ENCODE data around the gene SNRNP70. TPM values are rescaled to one million over a fixed set of nuclear protein-coding genes. Genes with fewer than 3 reads are reported as not detected.

Gene SNRNP70
- total and polyA plus RNA-seq, 4 donors: 125 to 463 (median 293) TPM

GRCh38 chr19:49107625-49108459, 22.6 kb downstream of the SNRNP70 start:
- H3K36me3 ChIP-seq (ENCODE audit: control insufficient read depth, insufficient read depth, low read length): peaks cover 71% of the 10 kb centered on the region
- H3K4me3 ChIP-seq (ENCODE audit: low read depth, low read length): no peak overlapping the region
- 95% methylated on average over 89 of the region's 93 CpGs for WGBS (ENCODE audit: insufficient coverage)
- peaks cover 2% of the 10 kb centered on the region for H3K4me1 ChIP-seq (ENCODE audit: control insufficient read depth, insufficient read depth, low read length)
- DNase-seq (ENCODE audit: low read depth in 4 of 6, low spot score in 6 of 6): no peak
- no peaks in the 10 kb centered on the region for H3K9me3 ChIP-seq (ENCODE audit: control insufficient read depth, insufficient read depth, low read length)
- no peak overlapping the region for H3K27ac ChIP-seq (ENCODE audit: low read depth, low read length)
- no peaks in the 10 kb centered on the region for H3K27me3 ChIP-seq (ENCODE audit: control insufficient read depth, insufficient read depth, low read length)

- Histone ChIP-seq H3K9me3 (ENCODE audit: control insufficient read depth, insufficient read depth, low read length) (no peaks in the 10 kb centered on the region), H3K27ac (ENCODE audit: low read depth, low read length) (no peak overlapping the region), H3K27me3 (ENCODE audit: control insufficient read depth, insufficient read depth, low read length) (no peaks in the 10 kb centered on the region), H3K4me1 (ENCODE audit: control insufficient read depth, insufficient read depth, low read length) (peaks cover 13% of the 10 kb centered on the region), H3K4me3 (ENCODE audit: low read depth, low read length) (no peak overlapping the region), H3K36me3 (ENCODE audit: control insufficient read depth, insufficient read depth, low read length) (peaks cover 58% of the 10 kb centered on the region)
- DNase-seq (ENCODE audit: low read depth in 4 of 6, low spot score in 6 of 6): no peak
- WGBS (ENCODE audit: insufficient coverage): 89% methylated on average over 4 of the region's 5 CpGs
Observed at GRCh38 chr19:49109051-49109450, 23.8 kb downstream of the SNRNP70 start.

- peaks cover 52% of the 10 kb centered on the region for H3K36me3 ChIP-seq (ENCODE audit: control insufficient read depth, insufficient read depth, low read length)
Observed at GRCh38 chr19:49109569-49110233, 24.4 kb downstream of the SNRNP70 start.

GRCh38 chr19:49110567-49110966, 25.3 kb downstream of the SNRNP70 start:
- no peaks in the 10 kb centered on the region for H3K27me3 ChIP-seq (ENCODE audit: control insufficient read depth, insufficient read depth, low read length)
- DNase-seq (ENCODE audit: low read depth in 4 of 6, low spot score in 6 of 6): no peak
- no peaks in the 10 kb centered on the region for H3K9me3 ChIP-seq (ENCODE audit: control insufficient read depth, insufficient read depth, low read length)
- H3K36me3 ChIP-seq (ENCODE audit: control insufficient read depth, insufficient read depth, low read length): peaks cover 43% of the 10 kb centered on the region
- no CpG with 5 or more reads among the region's 3 CpGs for WGBS (ENCODE audit: insufficient coverage)
- H3K4me1 ChIP-seq (ENCODE audit: control insufficient read depth, insufficient read depth, low read length): peaks cover 21% of the 10 kb centered on the region
- H3K4me3 ChIP-seq (ENCODE audit: low read depth, low read length): no peak overlapping the region
- H3K27ac ChIP-seq (ENCODE audit: low read depth, low read length): no peak overlapping the region

More at GRCh38 chr19:49109569-49110233, 24.4 kb downstream of the SNRNP70 start:
- WGBS (ENCODE audit: insufficient coverage): 87% methylated on average over 4 of the region's 8 CpGs
- no peak overlapping the region for H3K4me3 ChIP-seq (ENCODE audit: low read depth, low read length)
- no peaks in the 10 kb centered on the region for H3K9me3 ChIP-seq (ENCODE audit: control insufficient read depth, insufficient read depth, low read length)
- no peak overlapping the region for H3K27ac ChIP-seq (ENCODE audit: low read depth, low read length)
- no peak for DNase-seq (ENCODE audit: low read depth in 4 of 6, low spot score in 6 of 6)
- H3K4me1 ChIP-seq (ENCODE audit: control insufficient read depth, insufficient read depth, low read length): peaks cover 13% of the 10 kb centered on the region
- no peaks in the 10 kb centered on the region for H3K27me3 ChIP-seq (ENCODE audit: control insufficient read depth, insufficient read depth, low read length)

- DNase-seq (ENCODE audit: low read depth in 4 of 6, low spot score in 6 of 6): no peak
- 87% methylated on average over 3 of the region's 11 CpGs for WGBS (ENCODE audit: insufficient coverage)
- Histone ChIP-seq H3K4me1 (ENCODE audit: control insufficient read depth, insufficient read depth, low read length) (peaks cover 22% of the 10 kb centered on the region), H3K9me3 (ENCODE audit: control insufficient read depth, insufficient read depth, low read length) (no peaks in the 10 kb centered on the region), H3K4me3 (ENCODE audit: low read depth, low read length) (no peak overlapping the region), H3K27ac (ENCODE audit: low read depth, low read length) (no peak overlapping the region), H3K36me3 (ENCODE audit: control insufficient read depth, insufficient read depth, low read length) (peaks cover 45% of the 10 kb centered on the region), H3K27me3 (ENCODE audit: control insufficient read depth, insufficient read depth, low read length) (no peaks in the 10 kb centered on the region)
Observed at GRCh38 chr19:49111218-49111998, 26.2 kb downstream of the SNRNP70 start.

GRCh38 chr19:49113762-49114629, 28.7 kb downstream of the SNRNP70 start, which contains the start of gene LIN7B:
Gene LIN7B, plus strand, starts transcription at chr19:49114370. Its CDS starts 35 bp downstream, at chr19:49114405.
- peak within 1 kb of the TSS; percentile 65 for H3K27ac ChIP-seq (ENCODE audit: low read depth, low read length)
- peak in 3 of 6 donors; percentile 63 to 92 (median 89) for DNase-seq (ENCODE audit: low read depth in 4 of 6, low spot score in 6 of 6)
- H3K4me1 ChIP-seq (ENCODE audit: control insufficient read depth, insufficient read depth, low read length): peaks cover 40% of the 10 kb centered on the region
- WGBS (ENCODE audit: insufficient coverage): under 1% methylated on average over 65 of the region's 66 CpGs
- H3K9me3 ChIP-seq (ENCODE audit: control insufficient read depth, insufficient read depth, low read length): no peaks in the 10 kb centered on the region
- peak within 1 kb of the TSS; percentile 70 for H3K4me3 ChIP-seq (ENCODE audit: low read depth, low read length)
- H3K36me3 ChIP-seq (ENCODE audit: control insufficient read depth, insufficient read depth, low read length): peaks cover 29% of the 10 kb centered on the region
- no peaks in the 10 kb centered on the region for H3K27me3 ChIP-seq (ENCODE audit: control insufficient read depth, insufficient read depth, low read length)

- DNase-seq (ENCODE audit: low read depth in 4 of 6, low spot score in 6 of 6): peak in 3 of 6 donors; percentile 73 to 96 (median 94)
- Histone ChIP-seq H3K27me3 (ENCODE audit: control insufficient read depth, insufficient read depth, low read length) (peaks cover 2% of the 10 kb centered on the region), H3K4me3 (ENCODE audit: low read depth, low read length) (peak overlapping the region; percentile 70), H3K4me1 (ENCODE audit: control insufficient read depth, insufficient read depth, low read length) (peaks cover 43% of the 10 kb centered on the region), H3K27ac (ENCODE audit: low read depth, low read length) (peak overlapping the region; percentile 65), H3K36me3 (ENCODE audit: control insufficient read depth, insufficient read depth, low read length) (peaks cover 24% of the 10 kb centered on the region), H3K9me3 (ENCODE audit: control insufficient read depth, insufficient read depth, low read length) (no peaks in the 10 kb centered on the region)
- 3% methylated on average over 57 of the region's 68 CpGs for whole genome bisulfite sequencing (ENCODE audit: insufficient coverage)
Observed at GRCh38 chr19:49114630-49115363, 29.5 kb downstream of the SNRNP70 start.

GRCh38 chr19:49116544-49116943, 31.3 kb downstream of the SNRNP70 start:
- Histone ChIP-seq H3K4me1 (ENCODE audit: control insufficient read depth, insufficient read depth, low read length) (peaks cover 55% of the 10 kb centered on the region), H3K9me3 (ENCODE audit: control insufficient read depth, insufficient read depth, low read length) (no peaks in the 10 kb centered on the region), H3K36me3 (ENCODE audit: control insufficient read depth, insufficient read depth, low read length) (peaks cover 22% of the 10 kb centered on the region), H3K4me3 (ENCODE audit: low read depth, low read length) (no peak overlapping the region), H3K27ac (ENCODE audit: low read depth, low read length) (no peak overlapping the region), H3K27me3 (ENCODE audit: control insufficient read depth, insufficient read depth, low read length) (peaks cover 5% of the 10 kb centered on the region)
- no peak for DNase-seq (ENCODE audit: low read depth in 4 of 6, low spot score in 6 of 6)
- no CpG with 5 or more reads among the region's 1 CpG for whole genome bisulfite sequencing (ENCODE audit: insufficient coverage)
